Aorta (tissue), 5 donors: Measurements from ENCODE around the gene ASB9. TPM values are rescaled to one million over a fixed set of nuclear protein-coding genes. Genes with fewer than 3 reads are reported as not detected.

Experiments used
- ATAC-seq: fragments of 200-7000 bp; cut with Tn5 transposase; one replicate; pipeline ENCODE4 v1.9.1; 2022; ENCODE audit warnings: moderate library complexity; ENCODE audit not compliant: low FRiP score
- DNase-seq, 2 donors: peaks; one replicate each; pipeline ENCODE4 v3.0.0-alpha.2; 2020
- H3K27ac ChIP-seq, 2 donors: one replicate each; pipeline ENCODE4 v1.5.1; 2013; ENCODE audit warnings: low read length in 2 of 2, mild to moderate bottlenecking in 2 of 2, moderate library complexity in 2 of 2, control low read depth in 1 of 2, inconsistent platforms in 1 of 2, low read depth in 1 of 2
- H3K27me3 ChIP-seq, 2 donors: one replicate each; pipeline ENCODE4 v1.6.1; 2013; ENCODE audit warnings: control low read depth in 1 of 2, low read length in 1 of 2, mild to moderate bottlenecking in 1 of 2, moderate library complexity in 1 of 2; ENCODE audit not compliant: insufficient read depth in 2 of 2, control insufficient read depth in 1 of 2
- H3K36me3 ChIP-seq, 2 donors: one replicate each; pipeline ENCODE4 v1.6.1; 2013; ENCODE audit warnings: control low read depth in 1 of 2, low read length in 1 of 2, mild to moderate bottlenecking in 1 of 2; ENCODE audit not compliant: insufficient read depth in 2 of 2, control insufficient read depth in 1 of 2
- H3K4me1 ChIP-seq, 2 donors: one replicate each; pipeline ENCODE4 v1.6.1; 2013; ENCODE audit warnings: low read length in 2 of 2, control low read depth in 1 of 2, mild to moderate bottlenecking in 1 of 2, moderate library complexity in 1 of 2; ENCODE audit not compliant: insufficient read depth in 2 of 2, control insufficient read depth in 1 of 2
- H3K4me3 ChIP-seq, 2 donors: one replicate each; pipeline ENCODE4 v1.5.1; 2013; ENCODE audit warnings: low read length in 2 of 2, control low read depth in 1 of 2, mild to moderate bottlenecking in 1 of 2
- H3K9me3 ChIP-seq: one replicate; pipeline ENCODE4 v1.6.1; 2013; ENCODE audit warnings: mild to moderate bottlenecking, low read length; ENCODE audit not compliant: control insufficient read depth
- WGBS, 2 donors: extraction: QIAGEN DNeasy Blood & Tissue Kit; methylation state at CpG; one replicate each; pipeline ENCODE4 v1.1.7; 2013; 5-methylcytosine and 5-hydroxymethylcytosine counted together
- intact Hi-C, 2 donors: fragments of 100-400 bp; cut with DNase I; formaldehyde crosslinking; loops; one replicate each; pipeline versions ENCODE4 v1.14.2 to v1.15.0; 2022
- polyA plus RNA-seq, 2 donors: library from polyadenylated mRNA; stranded (reverse); fragments of 200-250 nt; gene quantifications; one replicate each; pipeline ENCODE4 v1.2.3, GENCODE V29; 2013
- total RNA-seq, 2 donors: library from RNA; stranded (reverse); fragmentation: NEBNext Ultra II Directional; extraction: Animal tissue kit (Norgen Biotek cat#: 25700); gene quantifications; one replicate each; pipeline ENCODE4 v1.2.1, GENCODE V29; 2021
- donor health status: healthy with polysubstance abuse.
- donor health status: Bipolar disorder and iron deficiency.
- donor health status: DM: no; HTN: no; CAD: no.
- donor health status: DM: no; HTN: no; CAD: no.
- donor health status: DM: yes; HTN: yes; CAD: no.

The ASB9 gene
- total and polyA plus RNA-seq, 4 donors: 0.25 to 2.9 (median 1.1) TPM

- intact Hi-C loops: no loop called here
- no peak for ATAC-seq
- Histone ChIP-seq H3K27ac (no peak overlapping the region), H3K4me1 (no peaks in the 10 kb centered on the region), H3K27me3 (no peaks in the 10 kb centered on the region), H3K4me3 (no peak overlapping the region), H3K36me3 (no peaks in the 10 kb centered on the region), H3K9me3 (no peaks in the 10 kb centered on the region)
- 40 to 48% methylated on average over 3 of the region's 3 CpGs for WGBS, 2 donors
- DNase-seq: no peak
Observed at GRCh38 chrX:15233416-15234015, 36.4 kb downstream of the ASB9 start.

- DNase-seq (no peak), ATAC-seq (no peak)
- Histone ChIP-seq H3K9me3 (no peaks in the 10 kb centered on the region), H3K4me3 (no peak overlapping the region), H3K36me3 (no peaks in the 10 kb centered on the region), H3K4me1 (no peaks in the 10 kb centered on the region), H3K27me3 (no peaks in the 10 kb centered on the region), H3K27ac (no peak overlapping the region)
- 85 to 91% methylated on average over 1 of the region's 1 CpG for WGBS, 2 donors
- intact Hi-C loops: no loop called here
Observed at GRCh38 chrX:15224747-15225146, 45.1 kb downstream of the ASB9 start.

- Histone ChIP-seq H3K9me3 (no peaks in the 10 kb centered on the region), H3K4me3 (no peak overlapping the region), H3K27me3 (no peaks in the 10 kb centered on the region), H3K4me1 (no peaks in the 10 kb centered on the region), H3K36me3 (no peaks in the 10 kb centered on the region), H3K27ac (no peak overlapping the region)
- intact Hi-C loops: no loop called here
- ATAC-seq (no peak), DNase-seq (no peak)
Observed at GRCh38 chrX:15221321-15221720, 48.6 kb downstream of the ASB9 start.

DNA sequence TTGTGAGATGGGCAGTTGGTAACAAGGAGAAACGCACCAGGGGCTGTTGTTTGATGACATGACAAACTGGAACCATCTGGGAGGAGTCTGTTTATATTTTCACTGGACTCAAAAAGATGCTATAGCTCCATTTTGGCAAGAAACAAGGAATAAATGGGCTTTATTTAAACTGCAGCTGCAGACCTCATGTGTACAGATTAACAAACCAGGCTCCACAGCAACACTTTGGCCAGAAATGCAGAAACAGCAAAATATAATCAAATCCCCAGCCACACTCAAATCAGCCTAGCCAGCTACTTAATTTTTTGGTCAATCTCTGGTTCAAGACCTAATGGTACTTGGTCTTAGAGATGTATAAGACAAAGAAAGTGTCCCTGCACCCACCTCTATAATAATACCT is 52.7 kb downstream of the ASB9 start:
- no peaks in the 10 kb centered on the region for H3K36me3 ChIP-seq
- no peaks in the 10 kb centered on the region for H3K27me3 ChIP-seq
- ATAC-seq: no peak
- no peaks in the 10 kb centered on the region for H3K4me1 ChIP-seq
- no peak overlapping the region for H3K4me3 ChIP-seq
- 23 to 69% methylated on average over 1 of the region's 1 CpG for WGBS, 2 donors
- intact Hi-C loops: no loop called here
- no peaks in the 10 kb centered on the region for H3K9me3 ChIP-seq
- no peak for DNase-seq
- no peak overlapping the region for H3K27ac ChIP-seq

DNA sequence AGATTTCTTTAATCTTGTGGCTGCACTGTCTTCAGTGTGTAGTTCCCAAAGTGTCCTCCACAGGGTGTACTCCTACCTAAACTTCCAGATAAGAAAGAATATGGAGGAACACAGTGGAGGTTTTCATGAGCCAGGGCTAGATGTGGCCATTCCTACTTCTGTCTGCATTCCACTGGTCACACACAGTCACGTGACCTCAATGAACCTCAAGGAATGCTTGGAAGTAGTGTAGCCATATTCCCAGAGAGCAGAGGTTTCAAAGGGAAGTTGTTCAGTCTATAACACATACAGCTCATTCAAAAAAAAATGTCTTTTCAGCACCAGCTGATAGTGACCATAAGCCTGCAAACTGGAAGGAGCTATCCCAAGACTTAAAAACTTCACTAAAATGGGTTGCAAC is 53.6 kb downstream of the ASB9 start:
- Histone ChIP-seq H3K27me3 (no peaks in the 10 kb centered on the region), H3K36me3 (no peaks in the 10 kb centered on the region), H3K4me3 (no peak overlapping the region), H3K9me3 (no peaks in the 10 kb centered on the region), H3K27ac (no peak overlapping the region), H3K4me1 (no peaks in the 10 kb centered on the region)
- intact Hi-C loops: no loop called here
- no peak for ATAC-seq
- no peak for DNase-seq
- 54 to 80% methylated on average over 1 of the region's 1 CpG for WGBS, 2 donors

- ATAC-seq: no peak
- Histone ChIP-seq H3K4me1 (no peaks in the 10 kb centered on the region), H3K4me3 (no peak overlapping the region), H3K9me3 (no peaks in the 10 kb centered on the region), H3K36me3 (no peaks in the 10 kb centered on the region), H3K27me3 (no peaks in the 10 kb centered on the region), H3K27ac (no peak overlapping the region)
- 67 to 81% methylated on average over 2 of the region's 2 CpGs for WGBS, 2 donors
- intact Hi-C loops: no loop called here
- DNase-seq: no peak
Observed at GRCh38 chrX:15215366-15215765, 54.5 kb downstream of the ASB9 start.

DNA sequence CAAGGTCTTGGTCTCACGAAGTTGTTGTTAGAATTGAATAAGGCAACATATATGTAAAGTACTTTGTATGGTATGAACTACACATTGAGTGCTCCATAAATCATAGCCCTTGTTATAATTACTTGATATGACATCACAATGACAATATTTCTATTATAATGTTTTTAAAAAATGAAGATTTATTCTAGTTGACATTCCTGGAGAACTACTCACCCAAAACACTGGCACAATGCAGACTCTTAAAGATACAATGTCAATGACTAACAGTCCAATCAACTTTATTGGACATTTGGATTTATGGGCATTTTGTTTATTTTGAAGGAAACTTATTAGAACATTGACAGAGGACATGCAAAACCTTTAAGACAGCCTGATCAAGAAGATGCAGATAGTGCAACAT is 55.3 kb downstream of the ASB9 start:
- Histone ChIP-seq H3K27ac (no peak overlapping the region), H3K36me3 (no peaks in the 10 kb centered on the region), H3K27me3 (no peaks in the 10 kb centered on the region), H3K4me3 (no peak overlapping the region), H3K4me1 (no peaks in the 10 kb centered on the region), H3K9me3 (no peaks in the 10 kb centered on the region)
- 42 to 45% methylated on average over 1 of the region's 1 CpG for WGBS, 2 donors
- intact Hi-C loops: no loop called here
- DNase-seq (no peak), ATAC-seq (no peak)

DNA sequence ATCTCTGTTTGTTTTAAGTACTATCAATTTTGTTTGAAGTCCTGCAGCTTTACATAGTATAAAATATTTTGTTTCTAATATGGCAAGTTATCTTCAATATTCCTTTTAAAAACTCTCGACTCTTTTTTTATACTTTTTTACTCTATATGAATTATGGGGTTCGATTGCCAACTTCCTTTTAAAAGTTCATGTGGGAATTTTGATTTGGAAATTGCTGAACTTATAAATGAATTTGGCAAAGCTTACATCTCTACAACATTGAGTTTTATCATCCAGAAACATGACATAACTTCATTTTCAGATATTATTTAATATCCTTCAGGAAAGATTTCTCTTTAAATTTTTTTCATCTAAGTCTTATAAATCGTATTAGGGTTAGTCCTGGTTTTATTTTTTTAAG is 60.8 kb downstream of the ASB9 start:
- 74 to 75% methylated on average over 3 of the region's 3 CpGs for WGBS, 2 donors
- H3K27me3 ChIP-seq: no peaks in the 10 kb centered on the region

GRCh38 chrX:15207994-15208393 is 61.9 kb downstream of the ASB9 start:
- Histone ChIP-seq H3K27me3 (no peaks in the 10 kb centered on the region), H3K9me3 (no peaks in the 10 kb centered on the region), H3K36me3 (no peaks in the 10 kb centered on the region), H3K4me3 (no peak overlapping the region), H3K27ac (no peak overlapping the region), H3K4me1 (no peaks in the 10 kb centered on the region)
- intact Hi-C loops: no loop called here
- 80 to 85% methylated on average over 3 of the region's 3 CpGs for WGBS, 2 donors
- ATAC-seq (no peak), DNase-seq (no peak)

More for the DNA sequence above, 60.8 kb downstream of the ASB9 start:
- DNase-seq (no peak), ATAC-seq (no peak)
- Histone ChIP-seq H3K27ac (no peak overlapping the region), H3K4me1 (no peaks in the 10 kb centered on the region), H3K36me3 (no peaks in the 10 kb centered on the region), H3K9me3 (no peaks in the 10 kb centered on the region), H3K4me3 (no peak overlapping the region)
- intact Hi-C loops: no loop called here
